Effector memory CD4-positive, alpha-beta T cell (primary cell): ENCODE results near the gene MCCC2.
A peak's percentile ranks its signal among the peaks of the same experiment; 100 is the strongest.
"Not testable (repeated sequence)": the region's sequence is repeated elsewhere in the genome, so short reads cannot be mapped to it uniquely, and the experiment has no call there.

Experiments
- DNase-seq, 3 donors: peaks; one replicate each; pipeline ENCODE4 v3.0.0-alpha.2; 2020
- H3K27ac ChIP-seq: 2 replicates; pipeline ENCODE4 v1.7.0; 2013; ENCODE audit warnings: mild to moderate bottlenecking, low read length, moderate library complexity; ENCODE audit not compliant: insufficient read depth, poor library complexity, severe bottlenecking
- H3K27me3 ChIP-seq: replicated peaks from 2 replicates; pipeline ENCODE4 v1.7.0; 2013; ENCODE audit warnings: mild to moderate bottlenecking, low read length; ENCODE audit not compliant: insufficient read depth, control insufficient read depth, poor library complexity, severe bottlenecking
- H3K36me3 ChIP-seq: 2 replicates; pipeline ENCODE4 v1.7.0; 2013; ENCODE audit warnings: mild to moderate bottlenecking, low read length, moderate library complexity; ENCODE audit not compliant: control insufficient read depth, insufficient read depth
- H3K4me1 ChIP-seq: 2 replicates; pipeline ENCODE4 v1.7.0; 2013; ENCODE audit warnings: low read length, mild to moderate bottlenecking; ENCODE audit not compliant: control insufficient read depth, insufficient read depth, poor library complexity, severe bottlenecking
- H3K4me3 ChIP-seq: 2 replicates; pipeline ENCODE4 v1.7.0; 2013; ENCODE audit warnings: low read length, low read depth, mild to moderate bottlenecking; ENCODE audit not compliant: insufficient read depth, poor library complexity, severe bottlenecking
- H3K9me3 ChIP-seq: 2 replicates; pipeline ENCODE4 v1.7.0; 2013; ENCODE audit warnings: mild to moderate bottlenecking, low read length, moderate library complexity; ENCODE audit not compliant: control insufficient read depth
- total RNA-seq, 3 donors: gene quantifications; one replicate each; lab custom pipeline; 2026; lab: John Stamatoyannopoulos, UW

Gene MCCC2
- total RNA-seq, result 35.8 to 41.6 (median 37.9) reads per million in 3 donors

GRCh38 chr5:71586941-71587765 lies at the start of gene MCCC2:
Gene MCCC2, plus strand, starts transcription at chr5:71587340. Its CDS starts 86 bp downstream, at chr5:71587426.
- Histone ChIP-seq H3K4me3 (peak within 1 kb of the TSS; percentile 86), H3K36me3 (no peaks in the 10 kb centered on the region), H3K27me3 (no peaks in the 10 kb centered on the region), H3K4me1 (peaks cover 23% of the 10 kb centered on the region), H3K27ac (peak within 1 kb of the TSS; percentile 94), H3K9me3 (no peaks in the 10 kb centered on the region)
- peak; percentile 90 to 96 (median 93) for DNase-seq

DNA sequence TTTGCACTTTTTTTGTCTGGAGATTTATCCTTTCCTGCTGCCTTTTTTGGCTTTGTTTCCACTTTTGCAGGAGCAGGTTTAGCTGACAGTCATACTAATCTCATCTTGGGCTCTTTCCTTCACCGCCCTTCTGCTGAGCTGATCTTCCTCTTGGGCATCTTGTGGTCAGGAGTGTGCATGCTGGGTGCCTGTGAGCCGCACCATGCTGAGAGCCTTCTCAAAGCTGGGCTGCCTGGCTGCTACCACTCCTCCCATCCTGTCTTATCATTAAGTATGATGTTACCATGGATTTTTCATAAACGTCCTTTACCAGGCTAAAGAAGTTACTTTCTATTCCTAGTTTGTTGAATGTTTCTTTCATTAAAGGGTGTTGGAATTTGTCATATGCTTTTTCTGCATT lies 49.5 kb upstream of the MCCC2 start:
- no peak for DNase-seq
- Histone ChIP-seq H3K27ac (no peak overlapping the region), H3K9me3 (no peaks in the 10 kb centered on the region), H3K36me3 (peaks cover 10% of the 10 kb centered on the region), H3K4me1 (no peaks in the 10 kb centered on the region), H3K4me3 (no peak overlapping the region), H3K27me3 (no peaks in the 10 kb centered on the region)

GRCh38 chr5:71550885-71551284 lies 36.3 kb upstream of the MCCC2 start:
- not testable (repeated sequence) for DNase-seq, H3K4me3 ChIP-seq, H3K9me3 ChIP-seq, H3K4me1 ChIP-seq, H3K27me3 ChIP-seq, H3K27ac ChIP-seq
- peaks cover 49% of the 10 kb centered on the region for H3K36me3 ChIP-seq

GRCh38 chr5:71551582-71551981 lies 35.6 kb upstream of the MCCC2 start:
- not testable (repeated sequence) for H3K9me3 ChIP-seq, DNase-seq, H3K4me3 ChIP-seq, H3K27me3 ChIP-seq, H3K27ac ChIP-seq, H3K4me1 ChIP-seq
- peaks cover 48% of the 10 kb centered on the region for H3K36me3 ChIP-seq

GRCh38 chr5:71552026-71552749 lies 35.0 kb upstream of the MCCC2 start:
- H3K4me3 ChIP-seq, H3K4me1 ChIP-seq, H3K9me3 ChIP-seq, H3K27ac ChIP-seq, DNase-seq, H3K27me3 ChIP-seq: not testable (repeated sequence)
- peaks cover 51% of the 10 kb centered on the region for H3K36me3 ChIP-seq

- Histone ChIP-seq H3K4me3 (no peak overlapping the region), H3K36me3 (peaks cover 51% of the 10 kb centered on the region), H3K9me3 (no peaks in the 10 kb centered on the region), H3K4me1 (no peaks in the 10 kb centered on the region), H3K27ac (no peak overlapping the region), H3K27me3 (no peaks in the 10 kb centered on the region)
- no peak for DNase-seq
These were observed 24.0 kb upstream of the MCCC2 start for GRCh38 chr5:71563161-71563560.

GRCh38 chr5:71564895-71565294 lies 22.2 kb upstream of the MCCC2 start:
- no peak for DNase-seq
- Histone ChIP-seq H3K9me3 (no peaks in the 10 kb centered on the region), H3K27ac (no peak overlapping the region), H3K4me3 (no peak overlapping the region), H3K4me1 (no peaks in the 10 kb centered on the region), H3K36me3 (peaks cover 37% of the 10 kb centered on the region), H3K27me3 (no peaks in the 10 kb centered on the region)

DNA sequence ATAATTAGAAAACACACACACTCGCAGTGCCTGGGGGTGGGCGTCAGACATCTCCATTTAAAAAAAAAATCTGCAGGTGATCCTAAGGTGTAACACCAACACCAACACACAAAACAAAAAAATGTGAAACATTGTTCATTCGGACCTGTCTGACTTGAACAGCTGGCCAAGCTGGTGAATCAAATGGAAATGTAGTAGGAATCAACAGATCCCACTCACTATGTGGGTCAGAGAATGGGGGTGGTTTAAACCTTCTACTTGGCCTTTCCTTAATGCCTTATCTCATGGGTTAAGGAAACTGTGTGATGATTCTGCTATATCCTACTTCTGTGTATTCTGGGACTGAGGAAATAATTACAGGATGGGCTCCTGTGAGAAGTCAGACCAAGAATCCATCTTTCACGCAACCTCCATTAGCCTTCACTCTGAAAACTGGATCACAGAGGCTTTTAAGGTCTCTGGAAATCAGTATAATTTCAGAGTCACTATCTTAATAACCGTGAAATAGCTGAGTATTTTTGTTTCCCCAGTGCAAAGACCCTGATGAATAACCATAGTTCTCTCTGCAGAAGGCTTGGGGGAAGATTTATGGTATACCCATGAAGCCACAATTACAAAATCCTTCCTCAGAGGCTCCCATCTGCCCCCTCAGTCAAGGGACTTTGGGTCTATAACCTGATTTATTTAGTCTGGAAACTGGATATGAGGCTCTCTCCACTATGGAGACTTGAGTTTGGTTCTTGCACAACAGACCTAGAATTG lies 17.2 kb upstream of the MCCC2 start:
- no peaks in the 10 kb centered on the region for H3K9me3 ChIP-seq
- H3K27me3 ChIP-seq, result no peaks in the 10 kb centered on the region
- no peaks in the 10 kb centered on the region for H3K36me3 ChIP-seq
- no peak for DNase-seq
- H3K4me3 ChIP-seq, result no peak overlapping the region
- no peak overlapping the region for H3K27ac ChIP-seq
- no peaks in the 10 kb centered on the region for H3K4me1 ChIP-seq

- not testable (repeated sequence) for H3K36me3 ChIP-seq
These were observed 15.3 kb upstream of the MCCC2 start for GRCh38 chr5:71571811-71572210.

More at GRCh38 chr5:71571811-71572210, 15.3 kb upstream of the MCCC2 start:
- not testable (repeated sequence) for H3K9me3 ChIP-seq, H3K4me3 ChIP-seq, H3K27me3 ChIP-seq, H3K4me1 ChIP-seq, DNase-seq, H3K27ac ChIP-seq
